Common myeloid progenitor, CD34-positive (primary cell): ENCODE data around the gene WDR70.
"Not testable (repeated sequence)": the region's sequence is repeated elsewhere in the genome, so short reads cannot be mapped to it uniquely, and the experiment has no call there.

ENCODE experiments used
- CTCF ChIA-PET: fragments of 350-600 bp; sonication (Branson Sonifier 250); formaldehyde crosslinking; loops from one replicate; lab custom pipeline; 2021; ENCODE audit warnings: antibody characterized with exemption; lab: Charles Lee
- POLR2A ChIA-PET: fragments of 350-600 bp; sonication (Branson Sonifier 250); formaldehyde crosslinking; loops from one replicate; lab custom pipeline; 2021; ENCODE audit warnings: antibody characterized with exemption; lab: Charles Lee
- DNase-seq, 3 donors: peaks; one replicate each; pipeline versions ENCODE4 v3.0.0 to v3.0.0-alpha.2; 2013
- H3K27ac ChIP-seq, 2 experiments: 1 replicate in 1 of 2; 2 replicates in 1 of 2; pipeline ENCODE4 v1.7.0; 2013; ENCODE audit warnings: inconsistent platforms in 2 of 2, low read length in 2 of 2, mild to moderate bottlenecking in 2 of 2, low read depth in 1 of 2, moderate library complexity in 1 of 2; ENCODE audit not compliant: severe bottlenecking in 2 of 2, insufficient read depth in 1 of 2, poor library complexity in 1 of 2
- H3K27me3 ChIP-seq, 5 experiments: replicated peaks in 2 of 5; 1 replicate in 3 of 5; 2 replicates in 2 of 5; pipeline versions ENCODE4 v1.6.1 to v1.7.0; 2013; ENCODE audit warnings: low read length in 4 of 5, mild to moderate bottlenecking in 2 of 5, moderate library complexity in 2 of 5, inconsistent platforms in 1 of 5; ENCODE audit not compliant: insufficient read depth in 5 of 5, control insufficient read depth in 4 of 5
- H3K36me3 ChIP-seq, 4 experiments: 1 replicate in 2 of 4; 2 replicates in 2 of 4; pipeline versions ENCODE4 v1.6.1 to v1.7.0; 2013; ENCODE audit warnings: low read length in 3 of 4, control low read depth in 1 of 4, mild to moderate bottlenecking in 1 of 4; ENCODE audit not compliant: control insufficient read depth in 4 of 4, insufficient read depth in 4 of 4
- H3K4me1 ChIP-seq, 4 experiments: 1 replicate in 3 of 4; 2 replicates in 1 of 4; pipeline versions ENCODE4 v1.6.1 to v1.7.1; 2013; ENCODE audit warnings: low read length in 3 of 4, mild to moderate bottlenecking in 3 of 4, control low read depth in 1 of 4, inconsistent platforms in 1 of 4, moderate library complexity in 1 of 4; ENCODE audit not compliant: control insufficient read depth in 4 of 4, insufficient read depth in 4 of 4; ENCODE audit errors: control extremely low read depth in 1 of 4
- H3K4me3 ChIP-seq, 7 experiments: 1 replicate in 4 of 7; 2 replicates in 3 of 7; pipeline versions ENCODE4 v1.5.1 to v1.7.0; 2013; ENCODE audit warnings: mild to moderate bottlenecking in 7 of 7, low read length in 6 of 7, moderate library complexity in 6 of 7, inconsistent platforms in 2 of 7, low read depth in 2 of 7, control low read depth in 1 of 7; ENCODE audit not compliant: insufficient read depth in 4 of 7, control insufficient read depth in 1 of 7; ENCODE audit errors: extremely low read depth in 1 of 7
- H3K9me3 ChIP-seq, 5 experiments: 1 replicate in 4 of 5; 2 replicates in 1 of 5; pipeline versions ENCODE4 v1.6.1 to v1.7.1; 2013; ENCODE audit warnings: low read length in 4 of 5, mild to moderate bottlenecking in 2 of 5, inconsistent platforms in 1 of 5, low read depth in 1 of 5, moderate library complexity in 1 of 5; ENCODE audit not compliant: control insufficient read depth in 4 of 5, insufficient read depth in 2 of 5; ENCODE audit errors: control extremely low read depth in 1 of 5
- WGBS: methylation state at CpG from one replicate; pipeline ENCODE4 v1.1.5; 2013; ENCODE audit not compliant: insufficient coverage; 5-methylcytosine and 5-hydroxymethylcytosine counted together

Gene WDR70

DNA sequence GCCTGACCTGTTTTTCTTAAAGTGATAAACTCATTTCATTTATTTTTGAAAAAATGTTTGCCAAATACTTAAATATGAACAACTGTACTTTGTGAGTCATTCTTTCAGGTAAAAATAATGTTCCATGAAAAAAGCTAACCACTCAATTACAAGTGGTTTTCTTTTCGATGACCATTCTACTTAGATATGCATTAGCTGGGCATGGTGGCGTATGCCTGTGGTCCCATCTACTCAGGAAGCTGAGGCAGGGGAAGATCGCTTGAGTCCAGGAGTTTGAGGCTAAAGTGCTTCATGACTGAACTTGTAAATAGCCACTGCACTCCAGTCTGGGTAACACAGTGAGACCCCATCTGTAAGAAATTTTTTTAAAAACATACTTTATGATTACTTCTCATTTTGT lies 4.0 kb upstream of the WDR70 start:
- no peak overlapping the region for H3K27ac ChIP-seq
- no peaks in the 10 kb centered on the region for H3K9me3 ChIP-seq
- no peaks in the 10 kb centered on the region for H3K36me3 ChIP-seq
- POLR2A ChIA-PET: no interaction called here
- DNase-seq: no peak
- no peak overlapping the region for H3K4me3 ChIP-seq
- H3K27me3 ChIP-seq: peaks cover 0 to 3% (median 0%) of the 10 kb centered on the region in 5 experiments
- 100% methylated on average over 3 of the region's 3 CpGs for WGBS
- CTCF ChIA-PET: no interaction called here
- peaks cover 4 to 18% (median 5%) of the 10 kb centered on the region in 4 experiments for H3K4me1 ChIP-seq

GRCh38 chr5:37378066-37378465 lies 1.1 kb upstream of the WDR70 start:
- H3K4me1 ChIP-seq, H3K9me3 ChIP-seq, H3K36me3 ChIP-seq, H3K4me3 ChIP-seq, DNase-seq, H3K27ac ChIP-seq, POLR2A ChIA-PET, H3K27me3 ChIP-seq: not testable (repeated sequence)
- CTCF ChIA-PET: interaction anchor here (1.9 kb wide), 1 partner anchor 35 kb away, joined by 4 read pairs; no protein-coding TSS in a partner anchor
- 93% methylated on average over 8 of the region's 12 CpGs for WGBS

GRCh38 chr5:37391591-37391990 lies 12.5 kb downstream of the WDR70 start:
- 57% methylated on average over 2 of the region's 3 CpGs for WGBS
- H3K4me1 ChIP-seq: peaks cover 0 to 5% (median 1%) of the 10 kb centered on the region in 4 experiments
- H3K36me3 ChIP-seq: peaks cover 10 to 33% (median 14%) of the 10 kb centered on the region in 4 experiments
- H3K27ac ChIP-seq: no peak overlapping the region
- CTCF ChIA-PET: no interaction called here
- H3K4me3 ChIP-seq: no peak overlapping the region
- no peaks in the 10 kb centered on the region for H3K27me3 ChIP-seq
- peak in 2 of 3 donors; percentile 36 to 49 for DNase-seq
- H3K9me3 ChIP-seq: no peaks in the 10 kb centered on the region
- POLR2A ChIA-PET: no interaction called here

DNA sequence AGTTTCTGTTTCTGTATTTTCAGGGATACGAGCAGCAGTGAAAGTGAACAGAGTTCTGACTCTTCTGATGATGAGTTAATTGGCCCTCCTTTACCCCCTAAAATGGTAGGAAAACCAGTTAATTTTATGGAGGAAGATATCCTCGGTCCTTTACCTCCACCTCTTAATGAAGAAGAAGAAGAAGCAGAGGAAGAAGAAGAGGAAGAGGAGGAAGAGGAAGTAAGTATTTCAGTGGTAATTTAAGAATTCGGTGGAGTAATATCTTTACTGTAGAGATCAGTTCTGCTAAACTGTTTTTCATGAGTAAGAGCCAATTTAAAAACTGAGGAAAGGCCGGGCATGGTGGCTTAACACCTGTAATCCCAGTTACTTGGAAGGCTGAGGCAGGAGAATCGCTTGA lies 17.2 kb downstream of the WDR70 start:
- POLR2A ChIA-PET: no interaction called here
- no peaks in the 10 kb centered on the region for H3K27me3 ChIP-seq

GRCh38 chr5:37400501-37400900 lies 21.4 kb downstream of the WDR70 start:
- Histone ChIP-seq H3K36me3 (peaks cover 2 to 16% (median 14%) of the 10 kb centered on the region in 4 experiments), H3K27me3 (no peaks in the 10 kb centered on the region), H3K4me1 (peaks cover 0 to 3% (median 0%) of the 10 kb centered on the region in 4 experiments), H3K9me3 (no peaks in the 10 kb centered on the region), H3K27ac (no peak overlapping the region), H3K4me3 (no peak overlapping the region)
- POLR2A ChIA-PET: no interaction called here
- no peak for DNase-seq
- WGBS: 100% methylated on average over 3 of the region's 4 CpGs
- CTCF ChIA-PET: interaction anchor here (0.6 to 1.0 kb wide), 2 partner anchors 22 to 423 kb away, joined by 3 to 4 read pairs; partner anchors contain the start of gene WDR70

More for the DNA sequence above, 17.2 kb downstream of the WDR70 start:
- Histone ChIP-seq H3K9me3 (no peaks in the 10 kb centered on the region), H3K4me3 (no peak overlapping the region), H3K27ac (no peak overlapping the region), H3K36me3 (peaks cover 8 to 40% (median 21%) of the 10 kb centered on the region in 4 experiments), H3K4me1 (peaks cover 0 to 4% (median 1%) of the 10 kb centered on the region in 4 experiments)
- 85% methylated on average over 4 of the region's 5 CpGs for WGBS
- no peak for DNase-seq
- CTCF ChIA-PET: no interaction called here

GRCh38 chr5:37412515-37412914 lies 33.4 kb downstream of the WDR70 start:
- Histone ChIP-seq H3K27me3 (no peaks in the 10 kb centered on the region), H3K27ac (no peak overlapping the region), H3K4me3 (no peak overlapping the region), H3K4me1 (no peaks in the 10 kb centered on the region), H3K9me3 (no peaks in the 10 kb centered on the region), H3K36me3 (peaks cover 2 to 19% (median 7%) of the 10 kb centered on the region in 4 experiments)
- CTCF ChIA-PET: interaction anchor here (0.8 to 5.3 kb wide), 14 partner anchors 9 to 787 kb away, joined by 3 to 57 read pairs (median 4); no protein-coding TSS in a partner anchor
- no CpG with 5 or more reads among the region's 3 CpGs for WGBS
- POLR2A ChIA-PET: no interaction called here
- no peak for DNase-seq

DNA sequence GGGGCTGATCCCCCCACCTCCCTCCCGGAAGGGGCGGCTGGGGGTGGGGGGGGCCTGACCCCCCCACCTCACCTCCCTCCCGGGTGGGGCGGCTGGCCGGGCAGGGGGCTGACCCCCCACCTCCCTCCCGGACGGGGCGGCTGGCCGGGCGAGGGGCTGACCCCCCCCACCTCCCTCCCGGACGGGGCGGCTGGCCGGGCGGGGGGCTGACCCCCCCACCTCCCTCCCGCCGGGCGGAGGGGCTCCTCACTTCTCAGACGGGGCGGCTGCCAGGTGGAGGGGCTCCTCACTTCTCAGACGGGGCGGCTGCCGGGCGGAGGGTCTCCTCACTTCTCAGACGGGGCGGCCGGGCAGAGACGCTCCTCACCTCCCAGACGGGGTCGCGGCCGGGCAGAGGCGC lies 36.3 kb downstream of the WDR70 start:
- H3K27me3 ChIP-seq, H3K4me1 ChIP-seq, DNase-seq, CTCF ChIA-PET, H3K4me3 ChIP-seq, POLR2A ChIA-PET, H3K9me3 ChIP-seq, H3K27ac ChIP-seq: not testable (repeated sequence)
- peaks cover 2 to 14% (median 7%) of the 10 kb centered on the region in 4 experiments for H3K36me3 ChIP-seq
- WGBS: no CpG with 5 or more reads among the region's 33 CpGs
